Liver (tissue), 9 donors: ENCODE results near the gene TMIGD1. TPM values are rescaled to one million over a fixed set of nuclear protein-coding genes. Genes with fewer than 3 reads are reported as not detected.

Experiments
- DNase-seq: peaks from one replicate; pipeline ENCODE4 v3.0.0-alpha.2; 2017; ENCODE audit warnings: low spot score
- H3K27ac ChIP-seq, 2 donors: one replicate each; pipeline ENCODE4 v1.7.0; 2013; ENCODE audit warnings: inconsistent platforms in 2 of 2, low read length in 2 of 2, control low read depth in 1 of 2, low read depth in 1 of 2, mild to moderate bottlenecking in 1 of 2
- H3K27me3 ChIP-seq, 4 donors: one replicate each; pipeline versions ENCODE4 v1.6.1 to v1.7.0; 2013; ENCODE audit warnings: low read length in 3 of 4, inconsistent platforms in 1 of 4, mild to moderate bottlenecking in 1 of 4, moderate library complexity in 1 of 4; ENCODE audit not compliant: control insufficient read depth in 4 of 4, insufficient read depth in 4 of 4
- H3K36me3 ChIP-seq, 4 donors: one replicate each; pipeline versions ENCODE4 v1.6.1 to v1.7.0; 2013; ENCODE audit warnings: low read length in 3 of 4, mild to moderate bottlenecking in 3 of 4, low read depth in 1 of 4, moderate library complexity in 1 of 4; ENCODE audit not compliant: control insufficient read depth in 4 of 4, insufficient read depth in 3 of 4
- H3K4me1 ChIP-seq, 4 donors: one replicate each; pipeline versions ENCODE4 v1.6.1 to v1.7.0; 2013; ENCODE audit warnings: low read length in 3 of 4, mild to moderate bottlenecking in 3 of 4, moderate library complexity in 1 of 4; ENCODE audit not compliant: control insufficient read depth in 4 of 4, insufficient read depth in 4 of 4
- H3K4me3 ChIP-seq, 3 donors: one replicate each; pipeline versions ENCODE4 v1.6.1 to v1.7.0; 2013; ENCODE audit warnings: low read length in 3 of 3, control low read depth in 1 of 3, low read depth in 1 of 3, mild to moderate bottlenecking in 1 of 3
- H3K9ac ChIP-seq, 2 donors: one replicate each; pipeline ENCODE4 v1.7.0; 2013; ENCODE audit warnings: low read length in 2 of 2, mild to moderate bottlenecking in 2 of 2, moderate library complexity in 2 of 2, control low read depth in 1 of 2, low read depth in 1 of 2
- H3K9me3 ChIP-seq, 4 donors: one replicate each; pipeline versions ENCODE4 v1.6.1 to v1.7.0; 2013; ENCODE audit warnings: low read length in 3 of 4; ENCODE audit not compliant: control insufficient read depth in 4 of 4
- EGR1 ChIP-seq, 2 donors: IDR thresholded peaks; 2 replicates each; pipeline ENCODE4 v1.6.1; 2016 to 2018; ENCODE audit warnings: antibody characterized with exemption in 2 of 2, low read depth in 2 of 2
- FOXA1 ChIP-seq: IDR thresholded peaks from 2 replicates; pipeline ENCODE4 v1.6.1; 2016; ENCODE audit warnings: antibody characterized with exemption
- FOXA2 ChIP-seq: IDR thresholded peaks from 2 replicates; pipeline ENCODE4 v1.6.1; 2016; ENCODE audit warnings: antibody characterized with exemption
- GABPA ChIP-seq, 2 donors: IDR thresholded peaks in 1 of 2; conservative IDR thresholded peaks in 1 of 2; 2 replicates each; pipeline ENCODE4 v1.6.1; 2016; ENCODE audit warnings: antibody characterized with exemption in 2 of 2, mild to moderate bottlenecking in 1 of 2, moderate library complexity in 1 of 2
- HNF4A ChIP-seq, 2 donors: conservative IDR thresholded peaks; 2 replicates each; pipeline ENCODE4 v1.6.1; 2016; ENCODE audit warnings: antibody characterized with exemption in 2 of 2, mild to moderate bottlenecking in 2 of 2
- HNF4G ChIP-seq: IDR thresholded peaks from 2 replicates; pipeline ENCODE4 v1.6.1; 2016; ENCODE audit warnings: antibody characterized with exemption
- JUND ChIP-seq, 2 donors: IDR thresholded peaks; 2 replicates each; pipeline ENCODE4 v1.6.1; 2016; ENCODE audit warnings: antibody characterized with exemption in 2 of 2
- NR2F2 ChIP-seq: IDR thresholded peaks from 2 replicates; pipeline ENCODE4 v1.6.1; 2016; ENCODE audit warnings: antibody characterized with exemption
- RAD21 ChIP-seq, 2 donors: IDR thresholded peaks; 2 replicates each; pipeline ENCODE4 v1.6.1; 2016; ENCODE audit warnings: antibody characterized with exemption in 2 of 2, mild to moderate bottlenecking in 2 of 2
- RXRA ChIP-seq, 2 donors: IDR thresholded peaks; 2 replicates each; pipeline ENCODE4 v1.6.1; 2017 to 2018; ENCODE audit warnings: antibody characterized with exemption in 2 of 2, mild to moderate bottlenecking in 1 of 2
- SP1 ChIP-seq: IDR thresholded peaks from 2 replicates; pipeline ENCODE4 v1.6.1; 2018; ENCODE audit warnings: antibody characterized with exemption, mild to moderate bottlenecking
- TAF1 ChIP-seq: conservative IDR thresholded peaks from 2 replicates; pipeline ENCODE4 v1.6.1; 2016; ENCODE audit warnings: antibody characterized with exemption, mild to moderate bottlenecking
- YY1 ChIP-seq: IDR thresholded peaks from 2 replicates; pipeline ENCODE4 v1.6.1; 2016; ENCODE audit warnings: antibody characterized with exemption, mild to moderate bottlenecking
- ZBTB33 ChIP-seq: IDR thresholded peaks from 2 replicates; pipeline ENCODE4 v1.6.1; 2016; ENCODE audit warnings: antibody characterized with exemption
- whole genome bisulfite sequencing: extraction: QIAGEN DNeasy Blood & Tissue Kit; methylation state at CpG from one replicate; pipeline ENCODE4 v1.1.7; 2013; 5-methylcytosine and 5-hydroxymethylcytosine counted together
- polyA plus RNA-seq, 2 donors: library from polyadenylated mRNA; stranded (reverse) in 1 of 2; unstranded in 1 of 2; fragments of 200-250 nt in 1 of 2; fragments of >200 nt in 1 of 2; fragmentation: Nextera tagmentation in 1 of 2; extraction: Ambion mirVana in 1 of 2; gene quantifications; one replicate each; pipeline versions ENCODE4 v1.2.1 to v1.2.3, GENCODE V29; 2013 to 2015
- total RNA-seq, 2 donors: library from RNA; depleted of rRNA; stranded (reverse); fragments of >200 nt; gene quantifications; one replicate each; pipeline ENCODE4 v1.2.3, GENCODE V29; 2014
- TF ChIP-seq, protein P1 (sequence below): IDR thresholded peaks from 2 replicates; pipeline ENCODE4 v1.6.1; 2016; ENCODE audit warnings: antibody characterized with exemption
- TF ChIP-seq, protein P2 (sequence below): fragments of 150-350 bp; IDR thresholded peaks from 2 replicates; pipeline ENCODE4 v1.5.1; 2017; ENCODE audit warnings: improper control_type of control experiment, low read depth, low read length; ENCODE audit not compliant: missing input control
- TF ChIP-seq, protein P3 (sequence below): IDR thresholded peaks from 2 replicates; pipeline ENCODE4 v1.6.1; 2016; ENCODE audit warnings: antibody characterized with exemption
- TF ChIP-seq, protein P4 (sequence below): IDR thresholded peaks from 2 replicates; pipeline ENCODE4 v1.6.1; 2016; ENCODE audit warnings: antibody characterized with exemption, mild to moderate bottlenecking
- donor health status: healthy.
- donor health status: healthy.
- donor health status: healthy.
- donor health status: healthy.
- donor health status: healthy.

Gene TMIGD1
- total and polyA plus RNA-seq, 4 donors, result not detected

DNA sequence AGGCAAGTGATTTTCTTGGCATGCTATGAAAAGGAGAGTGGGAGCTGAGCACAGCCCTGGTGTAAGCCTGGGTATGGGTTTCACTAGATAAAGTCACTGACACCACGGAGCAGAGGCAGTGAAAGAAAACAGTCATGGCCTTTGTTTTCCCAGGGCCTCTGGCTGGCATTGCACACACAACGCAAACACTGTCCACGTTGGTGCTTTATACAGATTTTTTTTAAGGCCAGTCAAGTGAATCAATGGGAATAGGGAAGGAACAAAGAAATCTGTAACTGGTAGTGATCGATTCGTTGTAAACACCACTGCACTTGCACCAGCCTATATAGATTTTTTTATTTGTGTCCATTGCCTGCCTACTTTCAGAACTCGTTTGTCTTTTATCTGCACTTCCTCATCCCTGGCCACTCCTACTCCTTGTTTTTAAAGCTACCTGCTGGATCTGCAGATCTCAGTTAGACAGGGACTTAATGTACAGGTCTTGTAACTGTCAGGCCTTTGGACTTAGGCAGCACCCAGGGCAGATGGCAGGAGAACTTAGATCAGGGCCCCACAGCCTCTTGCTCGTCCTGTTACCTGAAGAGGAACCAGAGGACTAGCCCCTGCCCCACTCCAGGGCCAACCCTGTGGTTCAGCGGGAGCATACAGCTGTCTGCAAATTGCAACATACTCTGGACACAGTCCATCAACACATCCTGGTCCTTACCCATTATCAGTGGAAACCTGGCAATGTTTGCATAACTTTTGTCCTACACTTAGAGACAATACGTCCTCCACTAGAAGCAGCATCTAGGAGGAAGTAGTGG is 10.6 kb upstream of the TMIGD1 start:
- H3K36me3 ChIP-seq, result no peaks in the 10 kb centered on the region
- peak; percentile 62 for DNase-seq
- H3K4me3 ChIP-seq, result peak overlapping the region in 1 of 3 donors; percentile 3
- H3K9me3 ChIP-seq, result no peaks in the 10 kb centered on the region
- H3K27me3 ChIP-seq, result no peaks in the 10 kb centered on the region
- TF ChIP-seq JUND (IDR thresholded peaks at IDR 0.05) (peak; percentile 49 to 85), HNF4A (conservative IDR thresholded peaks at IDR 0.05) (peak; percentile 84 to 86), FOXA1 (peak; percentile 82), RXRA (IDR thresholded peaks at IDR 0.05) (peak; percentile 93 to 98), GABPA (IDR thresholded peaks at IDR 0.05 in 1 of 2, conservative IDR thresholded peaks at IDR 0.05 in 1 of 2) (peak in 1 of 2 donors; percentile 11), ZBTB33 (peak; percentile 66), SP1 (peak; percentile 99), NR2F2 (peak; percentile 46), YY1 (peak; percentile 66), FOXA2 (peak; percentile 71), TAF1 (peak; percentile 84), RAD21 (IDR thresholded peaks at IDR 0.05) (peak in 1 of 2 donors; percentile 62), EGR1 (IDR thresholded peaks at IDR 0.05; ENCODE audit: low read depth in 2 of 2) (peak; percentile 9 to 71), HNF4G (no peak)
- TF ChIP-seq, protein P1, sequence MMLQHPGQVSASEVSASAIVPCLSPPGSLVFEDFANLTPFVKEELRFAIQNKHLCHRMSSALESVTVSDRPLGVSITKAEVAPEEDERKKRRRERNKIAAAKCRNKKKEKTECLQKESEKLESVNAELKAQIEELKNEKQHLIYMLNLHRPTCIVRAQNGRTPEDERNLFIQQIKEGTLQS, result no peak
- TF ChIP-seq, protein P2, sequence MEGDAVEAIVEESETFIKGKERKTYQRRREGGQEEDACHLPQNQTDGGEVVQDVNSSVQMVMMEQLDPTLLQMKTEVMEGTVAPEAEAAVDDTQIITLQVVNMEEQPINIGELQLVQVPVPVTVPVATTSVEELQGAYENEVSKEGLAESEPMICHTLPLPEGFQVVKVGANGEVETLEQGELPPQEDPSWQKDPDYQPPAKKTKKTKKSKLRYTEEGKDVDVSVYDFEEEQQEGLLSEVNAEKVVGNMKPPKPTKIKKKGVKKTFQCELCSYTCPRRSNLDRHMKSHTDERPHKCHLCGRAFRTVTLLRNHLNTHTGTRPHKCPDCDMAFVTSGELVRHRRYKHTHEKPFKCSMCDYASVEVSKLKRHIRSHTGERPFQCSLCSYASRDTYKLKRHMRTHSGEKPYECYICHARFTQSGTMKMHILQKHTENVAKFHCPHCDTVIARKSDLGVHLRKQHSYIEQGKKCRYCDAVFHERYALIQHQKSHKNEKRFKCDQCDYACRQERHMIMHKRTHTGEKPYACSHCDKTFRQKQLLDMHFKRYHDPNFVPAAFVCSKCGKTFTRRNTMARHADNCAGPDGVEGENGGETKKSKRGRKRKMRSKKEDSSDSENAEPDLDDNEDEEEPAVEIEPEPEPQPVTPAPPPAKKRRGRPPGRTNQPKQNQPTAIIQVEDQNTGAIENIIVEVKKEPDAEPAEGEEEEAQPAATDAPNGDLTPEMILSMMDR, result no peak
- TF ChIP-seq, protein P3, sequence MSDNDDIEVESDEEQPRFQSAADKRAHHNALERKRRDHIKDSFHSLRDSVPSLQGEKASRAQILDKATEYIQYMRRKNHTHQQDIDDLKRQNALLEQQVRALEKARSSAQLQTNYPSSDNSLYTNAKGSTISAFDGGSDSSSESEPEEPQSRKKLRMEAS, result peak; percentile 60
- TF ChIP-seq, protein P4, sequence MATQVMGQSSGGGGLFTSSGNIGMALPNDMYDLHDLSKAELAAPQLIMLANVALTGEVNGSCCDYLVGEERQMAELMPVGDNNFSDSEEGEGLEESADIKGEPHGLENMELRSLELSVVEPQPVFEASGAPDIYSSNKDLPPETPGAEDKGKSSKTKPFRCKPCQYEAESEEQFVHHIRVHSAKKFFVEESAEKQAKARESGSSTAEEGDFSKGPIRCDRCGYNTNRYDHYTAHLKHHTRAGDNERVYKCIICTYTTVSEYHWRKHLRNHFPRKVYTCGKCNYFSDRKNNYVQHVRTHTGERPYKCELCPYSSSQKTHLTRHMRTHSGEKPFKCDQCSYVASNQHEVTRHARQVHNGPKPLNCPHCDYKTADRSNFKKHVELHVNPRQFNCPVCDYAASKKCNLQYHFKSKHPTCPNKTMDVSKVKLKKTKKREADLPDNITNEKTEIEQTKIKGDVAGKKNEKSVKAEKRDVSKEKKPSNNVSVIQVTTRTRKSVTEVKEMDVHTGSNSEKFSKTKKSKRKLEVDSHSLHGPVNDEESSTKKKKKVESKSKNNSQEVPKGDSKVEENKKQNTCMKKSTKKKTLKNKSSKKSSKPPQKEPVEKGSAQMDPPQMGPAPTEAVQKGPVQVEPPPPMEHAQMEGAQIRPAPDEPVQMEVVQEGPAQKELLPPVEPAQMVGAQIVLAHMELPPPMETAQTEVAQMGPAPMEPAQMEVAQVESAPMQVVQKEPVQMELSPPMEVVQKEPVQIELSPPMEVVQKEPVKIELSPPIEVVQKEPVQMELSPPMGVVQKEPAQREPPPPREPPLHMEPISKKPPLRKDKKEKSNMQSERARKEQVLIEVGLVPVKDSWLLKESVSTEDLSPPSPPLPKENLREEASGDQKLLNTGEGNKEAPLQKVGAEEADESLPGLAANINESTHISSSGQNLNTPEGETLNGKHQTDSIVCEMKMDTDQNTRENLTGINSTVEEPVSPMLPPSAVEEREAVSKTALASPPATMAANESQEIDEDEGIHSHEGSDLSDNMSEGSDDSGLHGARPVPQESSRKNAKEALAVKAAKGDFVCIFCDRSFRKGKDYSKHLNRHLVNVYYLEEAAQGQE, result no peak
- peaks cover 17 to 20% (median 17%) of the 10 kb centered on the region in 4 donors for H3K4me1 ChIP-seq
- peak overlapping the region; percentile 60 to 80 for H3K27ac ChIP-seq
- 15% methylated on average over 9 of the region's 9 CpGs for WGBS
- H3K9ac ChIP-seq, result peak overlapping the region in 1 of 2 donors; percentile 51
